ENCODE measurements around the gene TMEM150C. TPM values are rescaled to one million over a fixed set of nuclear protein-coding genes. Genes with fewer than 3 reads are reported as not detected.

Gene TMEM150C
- total RNA-seq = 0.21 TPM

GRCh38 chr4:82561786-82562563, at the start of gene TMEM150C:
TSS of gene TMEM150C (minus strand) at chr4:82561988. CDS start at chr4:82504657, 57,331 bp downstream.
- no peaks in the 10 kb centered on the region for H3K9me3 ChIP-seq (ENCODE audit: low read depth, low read length)
- H3K4me1 ChIP-seq (ENCODE audit: insufficient read depth, low read length) = no peaks in the 10 kb centered on the region
- peaks cover 51% of the 10 kb centered on the region for H3K27me3 ChIP-seq (ENCODE audit: insufficient read depth, low read length)
- no peak within 1 kb of the TSS for H3K4me3 ChIP-seq (ENCODE audit: low read length)

- H3K4me1 ChIP-seq (ENCODE audit: insufficient read depth, low read length) = no peaks in the 10 kb centered on the region
- H3K27me3 ChIP-seq (ENCODE audit: insufficient read depth, low read length) = no peaks in the 10 kb centered on the region
Measured at GRCh38 chr4:82611527-82611926, 49.7 kb upstream of the TMEM150C start.

GRCh38 chr4:82610041-82610440, 48.3 kb upstream of the TMEM150C start:
- no peaks in the 10 kb centered on the region for H3K4me1 ChIP-seq (ENCODE audit: insufficient read depth, low read length)
- no peak overlapping the region for H3K4me3 ChIP-seq (ENCODE audit: low read length)
- H3K9me3 ChIP-seq (ENCODE audit: low read depth, low read length) = no peaks in the 10 kb centered on the region
- H3K27me3 ChIP-seq (ENCODE audit: insufficient read depth, low read length) = no peaks in the 10 kb centered on the region

More at GRCh38 chr4:82611527-82611926, 49.7 kb upstream of the TMEM150C start:
- Histone ChIP-seq H3K9me3 (ENCODE audit: low read depth, low read length) (no peaks in the 10 kb centered on the region), H3K4me3 (ENCODE audit: low read length) (no peak overlapping the region)

GRCh38 chr4:82606622-82607021, 44.8 kb upstream of the TMEM150C start:
- Histone ChIP-seq H3K27me3 (ENCODE audit: insufficient read depth, low read length) (no peaks in the 10 kb centered on the region), H3K9me3 (ENCODE audit: low read depth, low read length) (no peaks in the 10 kb centered on the region), H3K4me3 (ENCODE audit: low read length) (no peak overlapping the region), H3K4me1 (ENCODE audit: insufficient read depth, low read length) (no peaks in the 10 kb centered on the region)

GRCh38 chr4:82604522-82604921, 42.7 kb upstream of the TMEM150C start:
- no peak overlapping the region for H3K4me3 ChIP-seq (ENCODE audit: low read length)
- no peaks in the 10 kb centered on the region for H3K27me3 ChIP-seq (ENCODE audit: insufficient read depth, low read length)
- H3K9me3 ChIP-seq (ENCODE audit: low read depth, low read length) = no peaks in the 10 kb centered on the region
- no peaks in the 10 kb centered on the region for H3K4me1 ChIP-seq (ENCODE audit: insufficient read depth, low read length)

- no peaks in the 10 kb centered on the region for H3K27me3 ChIP-seq (ENCODE audit: insufficient read depth, low read length)
- no peaks in the 10 kb centered on the region for H3K9me3 ChIP-seq (ENCODE audit: low read depth, low read length)
- H3K4me1 ChIP-seq (ENCODE audit: insufficient read depth, low read length) = no peaks in the 10 kb centered on the region
- H3K4me3 ChIP-seq (ENCODE audit: low read length) = no peak overlapping the region
Measured at GRCh38 chr4:82601242-82602015, 39.6 kb upstream of the TMEM150C start.

- Histone ChIP-seq H3K27me3 (ENCODE audit: insufficient read depth, low read length) (no peaks in the 10 kb centered on the region), H3K4me3 (ENCODE audit: low read length) (no peak overlapping the region), H3K9me3 (ENCODE audit: low read depth, low read length) (no peaks in the 10 kb centered on the region), H3K4me1 (ENCODE audit: insufficient read depth, low read length) (no peaks in the 10 kb centered on the region)
Measured at GRCh38 chr4:82599336-82599735, 37.5 kb upstream of the TMEM150C start.

GRCh38 chr4:82594456-82594855, 32.7 kb upstream of the TMEM150C start:
- Histone ChIP-seq H3K9me3 (ENCODE audit: low read depth, low read length) (no peaks in the 10 kb centered on the region), H3K4me1 (ENCODE audit: insufficient read depth, low read length) (no peaks in the 10 kb centered on the region)

GRCh38 chr4:82593411-82593810, 31.6 kb upstream of the TMEM150C start:
- Histone ChIP-seq H3K4me3 (ENCODE audit: low read length) (no peak overlapping the region), H3K27me3 (ENCODE audit: insufficient read depth, low read length) (no peaks in the 10 kb centered on the region), H3K9me3 (ENCODE audit: low read depth, low read length) (no peaks in the 10 kb centered on the region), H3K4me1 (ENCODE audit: insufficient read depth, low read length) (no peaks in the 10 kb centered on the region)

More at GRCh38 chr4:82594456-82594855, 32.7 kb upstream of the TMEM150C start:
- Histone ChIP-seq H3K4me3 (ENCODE audit: low read length) (no peak overlapping the region), H3K27me3 (ENCODE audit: insufficient read depth, low read length) (no peaks in the 10 kb centered on the region)

GRCh38 chr4:82592639-82593038, 30.9 kb upstream of the TMEM150C start:
- Histone ChIP-seq H3K4me1 (ENCODE audit: insufficient read depth, low read length) (no peaks in the 10 kb centered on the region), H3K27me3 (ENCODE audit: insufficient read depth, low read length) (no peaks in the 10 kb centered on the region), H3K4me3 (ENCODE audit: low read length) (no peak overlapping the region), H3K9me3 (ENCODE audit: low read depth, low read length) (no peaks in the 10 kb centered on the region)

GRCh38 chr4:82591592-82591991, 29.8 kb upstream of the TMEM150C start:
- no peaks in the 10 kb centered on the region for H3K4me1 ChIP-seq (ENCODE audit: insufficient read depth, low read length)
- no peaks in the 10 kb centered on the region for H3K9me3 ChIP-seq (ENCODE audit: low read depth, low read length)
- H3K27me3 ChIP-seq (ENCODE audit: insufficient read depth, low read length) = no peaks in the 10 kb centered on the region
- H3K4me3 ChIP-seq (ENCODE audit: low read length) = no peak overlapping the region

GRCh38 chr4:82589756-82590155, 28.0 kb upstream of the TMEM150C start:
- Histone ChIP-seq H3K27me3 (ENCODE audit: insufficient read depth, low read length) (no peaks in the 10 kb centered on the region), H3K9me3 (ENCODE audit: low read depth, low read length) (no peaks in the 10 kb centered on the region), H3K4me3 (ENCODE audit: low read length) (no peak overlapping the region), H3K4me1 (ENCODE audit: insufficient read depth, low read length) (no peaks in the 10 kb centered on the region)

GRCh38 chr4:82588771-82589270, 27.0 kb upstream of the TMEM150C start:
- H3K9me3 ChIP-seq (ENCODE audit: low read depth, low read length) = no peaks in the 10 kb centered on the region
- H3K4me3 ChIP-seq (ENCODE audit: low read length) = no peak overlapping the region
- no peaks in the 10 kb centered on the region for H3K27me3 ChIP-seq (ENCODE audit: insufficient read depth, low read length)
- H3K4me1 ChIP-seq (ENCODE audit: insufficient read depth, low read length) = no peaks in the 10 kb centered on the region

GRCh38 chr4:82587826-82588540, 26.2 kb upstream of the TMEM150C start:
- H3K4me1 ChIP-seq (ENCODE audit: insufficient read depth, low read length) = no peaks in the 10 kb centered on the region
- H3K9me3 ChIP-seq (ENCODE audit: low read depth, low read length) = no peaks in the 10 kb centered on the region
- no peaks in the 10 kb centered on the region for H3K27me3 ChIP-seq (ENCODE audit: insufficient read depth, low read length)
- no peak overlapping the region for H3K4me3 ChIP-seq (ENCODE audit: low read length)

Data from mononuclear cell (primary cell).